ENCODE measurements around the gene CCNDBP1.

DNA sequence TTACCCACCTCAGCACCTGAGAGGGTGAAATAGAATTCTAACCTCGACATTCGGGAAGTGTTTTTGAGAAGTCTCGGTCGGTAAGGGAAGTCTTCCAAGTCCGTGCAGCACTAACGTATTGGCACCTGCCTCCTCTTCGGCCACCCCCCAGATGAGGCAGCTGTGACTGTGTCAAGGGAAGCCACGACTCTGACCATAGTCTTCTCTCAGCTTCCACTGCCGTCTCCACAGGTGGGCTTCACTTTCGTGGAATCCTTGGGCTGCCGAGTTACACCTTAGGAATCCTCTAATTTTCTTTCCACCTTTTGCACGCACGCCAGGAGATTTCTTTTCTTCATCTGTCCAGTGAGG, 775 bp downstream of the CCNDBP1 start:
- TF ChIP-seq, protein P1, sequence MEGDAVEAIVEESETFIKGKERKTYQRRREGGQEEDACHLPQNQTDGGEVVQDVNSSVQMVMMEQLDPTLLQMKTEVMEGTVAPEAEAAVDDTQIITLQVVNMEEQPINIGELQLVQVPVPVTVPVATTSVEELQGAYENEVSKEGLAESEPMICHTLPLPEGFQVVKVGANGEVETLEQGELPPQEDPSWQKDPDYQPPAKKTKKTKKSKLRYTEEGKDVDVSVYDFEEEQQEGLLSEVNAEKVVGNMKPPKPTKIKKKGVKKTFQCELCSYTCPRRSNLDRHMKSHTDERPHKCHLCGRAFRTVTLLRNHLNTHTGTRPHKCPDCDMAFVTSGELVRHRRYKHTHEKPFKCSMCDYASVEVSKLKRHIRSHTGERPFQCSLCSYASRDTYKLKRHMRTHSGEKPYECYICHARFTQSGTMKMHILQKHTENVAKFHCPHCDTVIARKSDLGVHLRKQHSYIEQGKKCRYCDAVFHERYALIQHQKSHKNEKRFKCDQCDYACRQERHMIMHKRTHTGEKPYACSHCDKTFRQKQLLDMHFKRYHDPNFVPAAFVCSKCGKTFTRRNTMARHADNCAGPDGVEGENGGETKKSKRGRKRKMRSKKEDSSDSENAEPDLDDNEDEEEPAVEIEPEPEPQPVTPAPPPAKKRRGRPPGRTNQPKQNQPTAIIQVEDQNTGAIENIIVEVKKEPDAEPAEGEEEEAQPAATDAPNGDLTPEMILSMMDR (IDR thresholded peaks at IDR 0.05; ENCODE audit: insufficient read depth, low read depth, low read length), result no peak
- no peak for TF ChIP-seq EZH2 (IDR thresholded peaks at IDR 0.05; ENCODE audit: insufficient read depth, low read length)
